Raji (cell line): ENCODE data around the gene TSPEAR.

Source experiments
- POLR2A ChIP-seq: IDR thresholded peaks from 2 replicates; pipeline ENCODE4 v1.6.1; 2011; ENCODE audit warnings: low read depth, low read length, control low read depth; ENCODE audit not compliant: insufficient read depth

The TSPEAR gene

GRCh38 chr21:44540741-44541288 lies 170.6 kb downstream of the TSPEAR start:
- TF ChIP-seq POLR2A = no peak

GRCh38 chr21:44539991-44540666 lies 171.2 kb downstream of the TSPEAR start, which contains the start of gene KRTAP10-1:
Gene KRTAP10-1, minus strand, starts transcription at chr21:44540195. Its CDS starts 45 bp downstream, at chr21:44540150.
- no peak for TF ChIP-seq POLR2A

- no peak for TF ChIP-seq POLR2A
Observed at GRCh38 chr21:44539046-44539445, 172.3 kb downstream of the TSPEAR start.

GRCh38 chr21:44537930-44538911 lies 173.2 kb downstream of the TSPEAR start:
- no peak for TF ChIP-seq POLR2A

- no peak for TF ChIP-seq POLR2A
Observed at GRCh38 chr21:44535963-44536362, 175.4 kb downstream of the TSPEAR start.

GRCh38 chr21:44534688-44535087 lies 176.7 kb downstream of the TSPEAR start:
- TF ChIP-seq POLR2A = no peak

GRCh38 chr21:44533891-44534627 lies 177.3 kb downstream of the TSPEAR start:
- TF ChIP-seq POLR2A = no peak

GRCh38 chr21:44533121-44533890 lies 178.1 kb downstream of the TSPEAR start:
- TF ChIP-seq POLR2A = no peak

GRCh38 chr21:44532712-44533111 lies 178.7 kb downstream of the TSPEAR start:
- no peak for TF ChIP-seq POLR2A

GRCh38 chr21:44531606-44532564 lies 179.5 kb downstream of the TSPEAR start:
- no peak for TF ChIP-seq POLR2A

GRCh38 chr21:44530903-44531605 lies 180.3 kb downstream of the TSPEAR start:
- TF ChIP-seq POLR2A = no peak

GRCh38 chr21:44530221-44530902 lies 181.0 kb downstream of the TSPEAR start:
- no peak for TF ChIP-seq POLR2A
